ENCODE data around the gene LPP.

DNA sequence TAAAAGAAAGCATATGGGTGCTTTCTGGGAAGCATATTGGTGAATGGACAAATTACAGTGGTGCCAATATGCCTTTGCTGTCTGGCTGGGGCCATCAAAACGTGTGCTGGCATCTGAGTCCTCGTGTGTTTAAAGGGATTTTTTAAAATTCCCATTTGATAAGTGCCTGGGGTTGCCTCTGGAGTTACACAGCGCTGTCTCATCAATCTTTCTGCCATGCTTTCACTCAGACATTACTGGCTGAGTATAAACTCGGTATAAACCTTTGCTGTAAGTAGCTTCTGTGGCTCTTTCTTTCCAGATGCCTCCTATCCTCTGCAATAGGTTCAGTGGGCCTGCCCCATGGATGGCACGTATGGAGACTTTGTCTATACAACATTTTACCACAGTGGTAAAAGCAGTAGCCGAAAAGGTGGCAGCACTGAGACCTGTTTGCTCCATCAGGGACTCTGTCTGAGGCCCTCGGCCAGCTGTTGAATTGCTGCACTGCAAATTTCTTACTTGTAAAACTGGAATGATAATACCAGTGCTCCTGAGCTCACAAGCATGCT lies 195.5 kb downstream of the LPP start:
- TF ChIP-seq, protein P1, sequence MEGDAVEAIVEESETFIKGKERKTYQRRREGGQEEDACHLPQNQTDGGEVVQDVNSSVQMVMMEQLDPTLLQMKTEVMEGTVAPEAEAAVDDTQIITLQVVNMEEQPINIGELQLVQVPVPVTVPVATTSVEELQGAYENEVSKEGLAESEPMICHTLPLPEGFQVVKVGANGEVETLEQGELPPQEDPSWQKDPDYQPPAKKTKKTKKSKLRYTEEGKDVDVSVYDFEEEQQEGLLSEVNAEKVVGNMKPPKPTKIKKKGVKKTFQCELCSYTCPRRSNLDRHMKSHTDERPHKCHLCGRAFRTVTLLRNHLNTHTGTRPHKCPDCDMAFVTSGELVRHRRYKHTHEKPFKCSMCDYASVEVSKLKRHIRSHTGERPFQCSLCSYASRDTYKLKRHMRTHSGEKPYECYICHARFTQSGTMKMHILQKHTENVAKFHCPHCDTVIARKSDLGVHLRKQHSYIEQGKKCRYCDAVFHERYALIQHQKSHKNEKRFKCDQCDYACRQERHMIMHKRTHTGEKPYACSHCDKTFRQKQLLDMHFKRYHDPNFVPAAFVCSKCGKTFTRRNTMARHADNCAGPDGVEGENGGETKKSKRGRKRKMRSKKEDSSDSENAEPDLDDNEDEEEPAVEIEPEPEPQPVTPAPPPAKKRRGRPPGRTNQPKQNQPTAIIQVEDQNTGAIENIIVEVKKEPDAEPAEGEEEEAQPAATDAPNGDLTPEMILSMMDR (IDR thresholded peaks at IDR 0.05; ENCODE audit: insufficient read depth, low read length, poor library complexity, severe bottlenecking), result no peak
- TF ChIP-seq EZH2phosphoT487 (conservative IDR thresholded peaks at IDR 0.05; ENCODE audit: low read length), result no peak

Data from SU-DHL-6 (cell line).